H54 (cell line): ENCODE data around the gene ELP1.
"Not testable (repeated sequence)": the region's sequence is repeated elsewhere in the genome, so short reads cannot be mapped to it uniquely, and the experiment has no call there.

Source experiments
- DNase-seq: peaks from one replicate; pipeline ENCODE4 v3.0.0; 2011; ENCODE audit warnings: low spot score, mixed read lengths; ENCODE audit not compliant: insufficient read length
- FAIRE-seq: peaks from 3 replicates; lab custom pipeline; 2011; peaks lifted over from hg19 to GRCh38; lab: Jason Lieb, UNC
- POLR2A ChIP-seq: IDR thresholded peaks from 2 replicates; pipeline ENCODE4 v1.6.1; 2011; ENCODE audit warnings: low read depth, mild to moderate bottlenecking, low read length

The ELP1 gene

GRCh38 chr9:108861464-108861863, 72.5 kb downstream of the ELP1 start:
- no peak for DNase-seq
- TF ChIP-seq POLR2A, result no peak
- no peak for FAIRE-seq

GRCh38 chr9:108860764-108861163, 73.2 kb downstream of the ELP1 start:
- no peak for TF ChIP-seq POLR2A
- FAIRE-seq (no peak), DNase-seq (no peak)

GRCh38 chr9:108860354-108860753, 73.6 kb downstream of the ELP1 start:
- FAIRE-seq (no peak), DNase-seq (no peak)
- TF ChIP-seq POLR2A, result no peak

- no peak for TF ChIP-seq POLR2A
- DNase-seq, result no peak
- FAIRE-seq, result no peak
Measured at GRCh38 chr9:108859459-108860114, 74.3 kb downstream of the ELP1 start.

GRCh38 chr9:108857572-108857971, 76.4 kb downstream of the ELP1 start:
- no peak for FAIRE-seq
- TF ChIP-seq POLR2A, result no peak
- DNase-seq, result no peak

- FAIRE-seq, result no peak
- DNase-seq, result no peak
- no peak for TF ChIP-seq POLR2A
Measured at GRCh38 chr9:108855888-108856287, 78.0 kb downstream of the ELP1 start, which contains the start of gene ACTL7B. Gene ACTL7B, minus strand, starts transcription at chr9:108855986. Its CDS starts 56 bp downstream, at chr9:108855930.

- TF ChIP-seq POLR2A, result no peak
- DNase-seq, result no peak
- FAIRE-seq, result no peak
Measured at GRCh38 chr9:108855529-108855886, 78.4 kb downstream of the ELP1 start.

- DNase-seq, result no peak
- no peak for FAIRE-seq
- no peak for TF ChIP-seq POLR2A
Measured at GRCh38 chr9:108854641-108855528, 79.0 kb downstream of the ELP1 start.

GRCh38 chr9:108854094-108854493, 79.8 kb downstream of the ELP1 start:
- DNase-seq, result no peak
- FAIRE-seq, result no peak
- TF ChIP-seq POLR2A, result no peak

- FAIRE-seq (no peak), DNase-seq (no peak)
- TF ChIP-seq POLR2A, result no peak
Measured at GRCh38 chr9:108852079-108852478, 81.8 kb downstream of the ELP1 start.

GRCh38 chr9:108851138-108851537, 82.8 kb downstream of the ELP1 start:
- FAIRE-seq (no peak), DNase-seq (no peak)
- no peak for TF ChIP-seq POLR2A

- DNase-seq (peak; percentile 49), FAIRE-seq (no peak)
- TF ChIP-seq POLR2A, result no peak
Measured at GRCh38 chr9:108850293-108850897, 83.5 kb downstream of the ELP1 start.

GRCh38 chr9:108848296-108848695, 85.6 kb downstream of the ELP1 start:
- FAIRE-seq, result not testable (repeated sequence)

GRCh38 chr9:108845947-108846346, 88.0 kb downstream of the ELP1 start:
- FAIRE-seq (no peak), DNase-seq (no peak)
- no peak for TF ChIP-seq POLR2A

More at GRCh38 chr9:108848296-108848695, 85.6 kb downstream of the ELP1 start:
- DNase-seq, result not testable (repeated sequence)
